Endothelial cell of umbilical vein (primary cell): ENCODE measurements around the gene PRDM16. TPM values are rescaled to one million over a fixed set of nuclear protein-coding genes. Genes with fewer than 3 reads are reported as not detected.
"Not testable (repeated sequence)": the region's sequence is repeated elsewhere in the genome, so short reads cannot be mapped to it uniquely, and the experiment has no call there.

Source experiments
- BruUV-seq: library from RNA; stranded (reverse); fragments of 400-500 nt; replicated peaks from 2 replicates; lab custom pipeline; 2021; lab: Mats Ljungman, UMichigan
- CTCF ChIA-PET: fragments of 300-600, 350-600 bp; sonication (Branson Sonifier 250); formaldehyde crosslinking; loops from one replicate; lab custom pipeline; 2021; ENCODE audit warnings: antibody characterized with exemption, inconsistent platforms; lab: Charles Lee
- POLR2A ChIA-PET: fragments of 300-600, 350-600 bp; sonication (Branson Sonifier 250); formaldehyde crosslinking; loops from one replicate; lab custom pipeline; 2021; ENCODE audit warnings: antibody characterized with exemption, inconsistent platforms; lab: Charles Lee
- DNase-seq: peaks from one replicate; pipeline ENCODE4 v3.0.0-alpha.2; 2011; ENCODE audit warnings: low read depth, low spot score
- FAIRE-seq: peaks from 2 replicates; lab custom pipeline; 2011; peaks lifted over from hg19 to GRCh38; lab: Jason Lieb, UNC
- H2AFZ ChIP-seq: 2 replicates; pipeline ENCODE4 v1.6.0; 2012; ENCODE audit warnings: low read depth, low read length, control low read depth, inconsistent platforms
- H3K27ac ChIP-seq: 2 replicates; pipeline ENCODE4 v1.5.1; 2011; ENCODE audit warnings: low read depth, mild to moderate bottlenecking, control low read depth, low read length, moderate library complexity; ENCODE audit not compliant: insufficient read depth
- H3K27me3 ChIP-seq, 2 experiments: 2 replicates each; pipeline versions ENCODE4 v1.6.0 to v1.6.1; 2011; ENCODE audit warnings: low read length in 2 of 2, mixed read lengths in 1 of 2; ENCODE audit not compliant: control insufficient read depth in 2 of 2, insufficient read depth in 2 of 2
- H3K36me3 ChIP-seq, 2 experiments: 2 replicates in 1 of 2; 3 replicates in 1 of 2; pipeline ENCODE4 v1.5.1; 2011; ENCODE audit warnings: low read length in 2 of 2, mild to moderate bottlenecking in 1 of 2, moderate library complexity in 1 of 2; ENCODE audit not compliant: control insufficient read depth in 2 of 2, insufficient read depth in 2 of 2; ENCODE audit errors: extremely low read depth in 1 of 2
- H3K4me1 ChIP-seq: 3 replicates; pipeline ENCODE4 v1.5.1; 2011; ENCODE audit warnings: mild to moderate bottlenecking, low read length; ENCODE audit not compliant: control insufficient read depth, insufficient read depth; ENCODE audit errors: extremely low read depth
- H3K4me2 ChIP-seq: 2 replicates; pipeline ENCODE4 v1.6.1; 2011; ENCODE audit warnings: low read length, control low read depth, mixed read lengths; ENCODE audit not compliant: insufficient read depth
- H3K4me3 ChIP-seq, 3 experiments: fragments of 200-600 bp in 1 of 3; sonication (generic), shearing (Covaris generic) in 1 of 3; replicated peaks in 1 of 3; 2 replicates each; pipeline ENCODE4 v1.5.1; 2011 to 2016; ENCODE audit warnings: control low read depth in 3 of 3, low read length in 3 of 3, mild to moderate bottlenecking in 2 of 3, inconsistent platforms in 1 of 3, low read depth in 1 of 3, moderate library complexity in 1 of 3; ENCODE audit not compliant: insufficient read depth in 1 of 3
- H3K79me2 ChIP-seq: 2 replicates; pipeline ENCODE4 v1.6.0; 2012; ENCODE audit warnings: low read length, inconsistent platforms; ENCODE audit not compliant: control insufficient read depth, insufficient read depth
- H3K9ac ChIP-seq: replicated peaks from 2 replicates; pipeline ENCODE3; 2011; ENCODE audit warnings: low read length, control low read depth; ENCODE audit not compliant: insufficient read depth; ENCODE audit errors: extremely low read depth
- H3K9me1 ChIP-seq: replicated peaks from 3 replicates; pipeline ENCODE4 v1.6.0; 2011; ENCODE audit warnings: mild to moderate bottlenecking, low read length; ENCODE audit not compliant: control insufficient read depth, insufficient read depth; ENCODE audit errors: extremely low read depth
- H3K9me3 ChIP-seq: replicated peaks from 2 replicates; pipeline ENCODE4 v1.5.1; 2012; ENCODE audit warnings: low read length, inconsistent platforms; ENCODE audit not compliant: control insufficient read depth, insufficient read depth
- H4K20me1 ChIP-seq: replicated peaks from 2 replicates; pipeline ENCODE3; 2011; ENCODE audit warnings: mild to moderate bottlenecking, low read length; ENCODE audit not compliant: control insufficient read depth, insufficient read depth; ENCODE audit errors: extremely low read depth
- FOS ChIP-seq: IDR thresholded peaks from 2 replicates; pipeline ENCODE4 v1.6.1; 2011; ENCODE audit warnings: mild to moderate bottlenecking, low read length, moderate library complexity, borderline replicate concordance; ENCODE audit not compliant: insufficient read depth
- GATA2 ChIP-seq: IDR thresholded peaks from 2 replicates; pipeline ENCODE4 v1.7.0; 2011; ENCODE audit warnings: low read depth, mild to moderate bottlenecking, moderate library complexity, mixed read lengths, low read length; ENCODE audit not compliant: insufficient read length, insufficient read depth
- JUN ChIP-seq: IDR thresholded peaks from 2 replicates; pipeline ENCODE4 v1.6.1; 2011; ENCODE audit warnings: borderline replicate concordance, low read depth; ENCODE audit not compliant: insufficient read length, insufficient read depth
- MYC ChIP-seq: IDR thresholded peaks from one replicate; pipeline ENCODE4 v1.6.1; 2011; ENCODE audit warnings: mild to moderate bottlenecking, low read depth, low read length
- POLR2A ChIP-seq: IDR thresholded peaks from 2 replicates; pipeline ENCODE4 v1.6.1; 2012; ENCODE audit warnings: low read depth, mild to moderate bottlenecking, control low read depth, low read length
- dilution Hi-C: fragments of 300-500 bp; cut with MboI; formaldehyde crosslinking; loops from one replicate; pipeline ENCODE4 v1.15.0; 2019; ENCODE audit warnings: low sequenced_read_pairs; ENCODE audit not compliant: extremely low pct_ligation_motif_present
- intact Hi-C: fragments of 100-400 bp; cut with micrococcal nuclease; formaldehyde crosslinking; loops from one replicate; pipeline ENCODE4 v1.10.0; 2022
- polyA plus RNA-seq, 4 experiments: library from polyadenylated mRNA; depleted of rRNA in 3 of 4; stranded (reverse) in 3 of 4; unstranded in 1 of 4; fragments of >200 nt; gene quantifications; 2 replicates each; pipeline versions ENCODE4 v1.2.1 to v1.2.3, GENCODE V29; 2011 to 2012; ENCODE audit warnings: missing spikeins in 1 of 4
- total RNA-seq: library from RNA; stranded (reverse); gene quantifications from 2 replicates; pipeline ENCODE4 v1.2.3, GENCODE V29; 2021

PRDM16 gene
- total and polyA plus RNA-seq, 2 donors (not counting 3 experiments of a cell fraction or from before 2014, with no cell fraction given), result not detected

- no peak for FAIRE-seq
- no peak for DNase-seq
- ChIA-PET CTCF (no interaction called here), POLR2A (no interaction called here)
- no peaks in the 10 kb centered on the region for H3K27me3 ChIP-seq
- no peak overlapping the region for H3K27ac ChIP-seq
- no peaks in the 10 kb centered on the region for H4K20me1 ChIP-seq
- no peak overlapping the region for H2AFZ ChIP-seq
- intact Hi-C loops (loop anchor here (1.0 kb wide), 1 partner anchor 870 kb away; no protein-coding TSS in a partner anchor), dilution Hi-C loops (no loop called here)
- no peaks in the 10 kb centered on the region for H3K9me3 ChIP-seq
- H3K36me3 ChIP-seq, result no peaks in the 10 kb centered on the region
- H3K4me1 ChIP-seq, result no peaks in the 10 kb centered on the region
- no peaks in the 10 kb centered on the region for H3K9me1 ChIP-seq
- H3K9ac ChIP-seq, result no peak overlapping the region
- H3K79me2 ChIP-seq, result no peaks in the 10 kb centered on the region
- no TSS peak for BruUV-seq
- TF ChIP-seq JUN, result no peak
- TF ChIP-seq POLR2A, result no peak
- no peak for TF ChIP-seq MYC
- no peak overlapping the region for H3K4me3 ChIP-seq
- H3K4me2 ChIP-seq, result no peak overlapping the region
These were observed 215.7 kb downstream of the PRDM16 start for GRCh38 chr1:3284691-3285090.

- Histone ChIP-seq H3K27ac (no peak overlapping the region), H3K79me2 (no peaks in the 10 kb centered on the region), H4K20me1 (no peaks in the 10 kb centered on the region), H2AFZ (no peak overlapping the region), H3K36me3 (no peaks in the 10 kb centered on the region), H3K4me1 (no peaks in the 10 kb centered on the region), H3K4me3 (no peak overlapping the region), H3K4me2 (no peak overlapping the region), H3K9ac (no peak overlapping the region), H3K9me3 (no peaks in the 10 kb centered on the region), H3K9me1 (no peaks in the 10 kb centered on the region), H3K27me3 (no peaks in the 10 kb centered on the region)
- dilution Hi-C loops, result no loop called here
- FAIRE-seq, result no peak
- no TSS peak for BruUV-seq
- POLR2A ChIA-PET, result no interaction called here
- no peak for DNase-seq
- TF ChIP-seq GATA2, result no peak
- no peak for TF ChIP-seq FOS
- CTCF ChIA-PET, result no interaction called here
- intact Hi-C loops, result no loop called here
These were observed 216.2 kb downstream of the PRDM16 start for GRCh38 chr1:3285106-3285740.

- H3K79me2 ChIP-seq, BruUV-seq, H3K4me1 ChIP-seq, dilution Hi-C loops, H3K27ac ChIP-seq, CTCF ChIA-PET, FAIRE-seq, H3K4me3 ChIP-seq, intact Hi-C loops, H3K9me1 ChIP-seq, H3K27me3 ChIP-seq, H4K20me1 ChIP-seq, DNase-seq, H3K36me3 ChIP-seq, H3K9me3 ChIP-seq, POLR2A ChIA-PET, H2AFZ ChIP-seq, H3K9ac ChIP-seq, H3K4me2 ChIP-seq: not testable (repeated sequence)
These were observed 218.1 kb downstream of the PRDM16 start for GRCh38 chr1:3287095-3287494.
